NOMO-1 treated with dmso at 0.1 percent for 144 hours (cell line): ENCODE measurements around the gene DISC1.
"Not testable (repeated sequence)": the region's sequence is repeated elsewhere in the genome, so short reads cannot be mapped to it uniquely, and the experiment has no call there.

Experiments used
- DNase-seq: peaks from one replicate; lab custom pipeline; 2025; ENCODE audit not compliant: unreplicated experiment; lab: John Stamatoyannopoulos, UW

The DISC1 gene

GRCh38 chr1:231943084-231943483 is 316.5 kb downstream of the DISC1 start:
- DNase-seq, result no peak

- not testable (repeated sequence) for DNase-seq
Observed at GRCh38 chr1:231948102-231948501, 321.5 kb downstream of the DISC1 start.

- no peak for DNase-seq
Observed at GRCh38 chr1:231949277-231950091, 322.9 kb downstream of the DISC1 start.

GRCh38 chr1:231950331-231951128 is 323.9 kb downstream of the DISC1 start:
- DNase-seq, result no peak

GRCh38 chr1:231951374-231951773 is 324.8 kb downstream of the DISC1 start:
- DNase-seq, result no peak

GRCh38 chr1:231952154-231952553 is 325.6 kb downstream of the DISC1 start:
- DNase-seq, result no peak

GRCh38 chr1:231953660-231954059 is 327.1 kb downstream of the DISC1 start:
- no peak for DNase-seq

- DNase-seq, result no peak
Observed at GRCh38 chr1:231954751-231955150, 328.2 kb downstream of the DISC1 start.

- no peak for DNase-seq
Observed at GRCh38 chr1:231957359-231957758, 330.8 kb downstream of the DISC1 start.

GRCh38 chr1:231958448-231958847 is 331.9 kb downstream of the DISC1 start:
- no peak for DNase-seq

GRCh38 chr1:231959225-231959884 is 332.8 kb downstream of the DISC1 start:
- no peak for DNase-seq

- DNase-seq, result not testable (repeated sequence)
Observed at GRCh38 chr1:231961801-231962200, 335.2 kb downstream of the DISC1 start.

- DNase-seq, result no peak
Observed at GRCh38 chr1:231962636-231963035, 336.0 kb downstream of the DISC1 start.

GRCh38 chr1:231964241-231964640 is 337.7 kb downstream of the DISC1 start:
- DNase-seq, result no peak

- DNase-seq, result no peak
Observed at GRCh38 chr1:231964961-231965360, 338.4 kb downstream of the DISC1 start.

GRCh38 chr1:231965615-231966014 is 339.0 kb downstream of the DISC1 start:
- DNase-seq, result no peak

GRCh38 chr1:231966983-231967382 is 340.4 kb downstream of the DISC1 start:
- DNase-seq, result no peak

- DNase-seq, result no peak
Observed at GRCh38 chr1:231969076-231969475, 342.5 kb downstream of the DISC1 start.

- not testable (repeated sequence) for DNase-seq
Observed at GRCh38 chr1:231969761-231970160, 343.2 kb downstream of the DISC1 start.

- DNase-seq, result peak; percentile 72
Observed at GRCh38 chr1:231970684-231971083, 344.1 kb downstream of the DISC1 start.

- DNase-seq, result peak; percentile 43
Observed at GRCh38 chr1:231971397-231972110, 345.0 kb downstream of the DISC1 start.
